GM12878 (cell line): ENCODE results near the gene TRAF7.

ENCODE experiments used
- CHD2 ChIP-seq: IDR thresholded peaks from 2 replicates; pipeline ENCODE4 v1.6.1; 2011; ENCODE audit warnings: low read depth, low read length, improper control_type of control experiment, borderline replicate concordance
- CTCF ChIP-seq, 3 experiments: IDR thresholded peaks in 2 of 3; conservative IDR thresholded peaks in 1 of 3; 2 replicates each; pipeline ENCODE4 v1.5.1; 2011; ENCODE audit warnings: low read depth in 3 of 3, low read length in 3 of 3, mild to moderate bottlenecking in 3 of 3, control low read depth in 2 of 3, moderate library complexity in 2 of 3, inconsistent platforms in 1 of 3, mixed read lengths in 1 of 3; ENCODE audit not compliant: control insufficient read depth in 2 of 3, insufficient read depth in 1 of 3; ENCODE audit errors: extremely low read depth in 1 of 3
- MXI1 ChIP-seq: fragments of 150-350 bp; IDR thresholded peaks from 2 replicates; pipeline ENCODE4 v1.6.1; 2011; ENCODE audit warnings: low read depth, mild to moderate bottlenecking, inconsistent platforms, low read length, improper control_type of control experiment
- POLR2A ChIP-seq: IDR thresholded peaks from 2 replicates; pipeline ENCODE4 v1.6.1; 2011; ENCODE audit warnings: low read depth, mild to moderate bottlenecking, low read length
- USF2 ChIP-seq: IDR thresholded peaks from 2 replicates; pipeline ENCODE4 v1.6.1; 2011; ENCODE audit warnings: low read depth, low read length, improper control_type of control experiment, borderline replicate concordance

GRCh38 chr16:2188395-2188794 lies 32.8 kb downstream of the TRAF7 start:
- TF ChIP-seq CTCF (IDR thresholded peaks at IDR 0.05 in 2 of 3, conservative IDR thresholded peaks at IDR 0.05 in 1 of 3; ENCODE audit: control insufficient read depth in 2 of 3, extremely low read depth in 1 of 3, insufficient read depth in 1 of 3, low read depth in 3 of 3, low read length in 3 of 3) = no peak
- TF ChIP-seq POLR2A = no peak
- TF ChIP-seq USF2 = no peak
- no peak for TF ChIP-seq CHD2
- TF ChIP-seq MXI1 = no peak
